Gastrocnemius medialis (tissue), 4 donors: Measurements from ENCODE around the gene CHCHD10. TPM values are rescaled to one million over a fixed set of nuclear protein-coding genes. Genes with fewer than 3 reads are reported as not detected.
A peak's percentile ranks its signal among the peaks of the same experiment; 100 is the strongest.

Experiments used
- ATAC-seq, 2 donors: fragments of 150-250 bp; one replicate each; pipeline ENCODE4 v1.9.1; 2016
- DNase-seq, 2 donors: peaks; one replicate each; pipeline ENCODE4 v3.0.0-alpha.2; 2019
- H3K27ac ChIP-seq, 4 donors: fragments of 200-600 bp; sonication (generic); 1 replicate in 1 of 4; 2 replicates in 3 of 4; pipeline ENCODE4 v1.5.1; 2016 to 2018; ENCODE audit warnings: mild to moderate bottlenecking in 2 of 4, moderate library complexity in 1 of 4
- H3K27me3 ChIP-seq, 3 donors: fragments of 200-600 bp; sonication (generic) in 2 of 3; 1 replicate in 1 of 3; 2 replicates in 2 of 3; pipeline versions ENCODE4 v1.5.1 to v1.6.0; 2016 to 2019; ENCODE audit warnings: mild to moderate bottlenecking in 1 of 3, moderate library complexity in 1 of 3
- H3K36me3 ChIP-seq, 2 donors: fragments of 200-600 bp; sonication (generic) in 1 of 2; one replicate each; pipeline ENCODE4 v1.5.1; 2017 to 2018
- H3K4me1 ChIP-seq, 2 donors: fragments of 200-600 bp; sonication (generic) in 1 of 2; one replicate each; pipeline ENCODE4 v1.5.1; 2016 to 2017; ENCODE audit warnings: mild to moderate bottlenecking in 2 of 2
- H3K4me3 ChIP-seq, 4 donors: fragments of 200-600 bp; sonication (generic) in 3 of 4; 1 replicate in 1 of 4; 2 replicates in 3 of 4; pipeline ENCODE4 v1.5.1; 2016 to 2019; ENCODE audit warnings: mild to moderate bottlenecking in 2 of 4
- H3K9me3 ChIP-seq, 3 donors: fragments of 200-600 bp; sonication (generic) in 2 of 3; 1 replicate in 1 of 3; 2 replicates in 2 of 3; pipeline ENCODE4 v1.5.1; 2016 to 2019
- CTCF ChIP-seq, 5 experiments: fragments of 450-650 bp in 3 of 5; fragments of 200-600 bp in 2 of 5; sonication (generic) in 2 of 5; IDR thresholded peaks in 4 of 5; conservative IDR thresholded peaks in 1 of 5; 1 replicate in 4 of 5; 2 replicates in 1 of 5; pipeline ENCODE4 v1.5.1; 2016 to 2019; ENCODE audit warnings: antibody characterized with exemption in 5 of 5, mild to moderate bottlenecking in 3 of 5, moderate library complexity in 3 of 5
- POLR2A ChIP-seq, 2 donors: fragments of 450-650 bp; IDR thresholded peaks; one replicate each; pipeline ENCODE4 v1.6.1; 2017; ENCODE audit warnings: antibody characterized with exemption in 2 of 2, mild to moderate bottlenecking in 2 of 2, moderate library complexity in 2 of 2
- in situ Hi-C, 4 donors: fragments of 200-750 bp; cut with MboI; loops; one replicate each; pipeline versions ENCODE4 v1.15.0 to v1.8.0; 2017; ENCODE audit warnings: low sequenced_read_pairs in 4 of 4
- intact Hi-C: fragments of 100-400 bp; cut with DNase I; formaldehyde crosslinking; loops from one replicate; pipeline ENCODE4 v1.15.1; 2023; ENCODE audit warnings: low total_unique reads
- total RNA-seq, 4 donors: library from RNA; depleted of rRNA; stranded (reverse); fragments of >200 nt; gene quantifications; one replicate each; pipeline versions ENCODE4 v1.1.0 to v1.2.3, GENCODE V29; 2016

Gene CHCHD10
- total RNA-seq, 4 donors from 2014 or later, result 157 to 290 (median 181) TPM

- Histone ChIP-seq H3K4me1 (peaks cover 9 to 10% of the 10 kb centered on the region in 2 donors), H3K9me3 (no peaks in the 10 kb centered on the region), H3K27me3 (no peaks in the 10 kb centered on the region), H3K4me3 (no peak overlapping the region), H3K36me3 (no peaks in the 10 kb centered on the region), H3K27ac (no peak overlapping the region)
- intact Hi-C loops, result loop anchor here (5.0 kb wide), 1 partner anchor 36 kb away; no protein-coding TSS in a partner anchor
- DNase-seq, result no peak
- in situ Hi-C loops, result no loop called here
- TF ChIP-seq CTCF (IDR thresholded peaks at IDR 0.05 in 4 of 5, conservative IDR thresholded peaks at IDR 0.05 in 1 of 5) (no peak), POLR2A (IDR thresholded peaks at IDR 0.05) (no peak)
- no peak for ATAC-seq
Observed at GRCh38 chr22:23753385-23753784, 14.4 kb downstream of the CHCHD10 start.

- no peak for TF ChIP-seq POLR2A (IDR thresholded peaks at IDR 0.05)
- no peak for TF ChIP-seq CTCF (IDR thresholded peaks at IDR 0.05 in 4 of 5, conservative IDR thresholded peaks at IDR 0.05 in 1 of 5)
- intact Hi-C loops, result loop anchor here (5.0 kb wide), 1 partner anchor 35 kb away; no protein-coding TSS in a partner anchor
- Histone ChIP-seq H3K27me3 (no peaks in the 10 kb centered on the region), H3K4me3 (no peak overlapping the region), H3K9me3 (no peaks in the 10 kb centered on the region), H3K4me1 (peaks cover 9 to 10% of the 10 kb centered on the region in 2 donors), H3K36me3 (no peaks in the 10 kb centered on the region), H3K27ac (no peak overlapping the region)
- in situ Hi-C loops, result no loop called here
- DNase-seq (no peak), ATAC-seq (no peak)
Observed at GRCh38 chr22:23752750-23753149, 15.0 kb downstream of the CHCHD10 start.

- no peak for TF ChIP-seq CTCF (IDR thresholded peaks at IDR 0.05 in 4 of 5, conservative IDR thresholded peaks at IDR 0.05 in 1 of 5)
- TF ChIP-seq POLR2A (IDR thresholded peaks at IDR 0.05), result no peak
- no peaks in the 10 kb centered on the region for H3K36me3 ChIP-seq
- no peak overlapping the region for H3K27ac ChIP-seq
- in situ Hi-C loops (no loop called here), intact Hi-C loops (loop anchor here (5.0 kb wide), 1 partner anchor 35 kb away; no protein-coding TSS in a partner anchor)
- no peaks in the 10 kb centered on the region for H3K9me3 ChIP-seq
- DNase-seq, result peak in 1 of 2 donors; percentile 34
- H3K4me3 ChIP-seq, result no peak overlapping the region
- no peak for ATAC-seq
- H3K27me3 ChIP-seq, result no peaks in the 10 kb centered on the region
- H3K4me1 ChIP-seq, result peaks cover 9 to 10% of the 10 kb centered on the region in 2 donors
Observed at GRCh38 chr22:23752090-23752691, 15.6 kb downstream of the CHCHD10 start.

GRCh38 chr22:23751441-23751996 is 16.3 kb downstream of the CHCHD10 start:
- peaks cover 9 to 10% of the 10 kb centered on the region in 2 donors for H3K4me1 ChIP-seq
- intact Hi-C loops (loop anchor here (2.0 to 5.0 kb wide), 3 partner anchors 15 to 35 kb away; partner anchors contain the start of genes CHCHD10 and SMARCB1), in situ Hi-C loops (no loop called here)
- H3K36me3 ChIP-seq, result no peaks in the 10 kb centered on the region
- H3K27me3 ChIP-seq, result no peaks in the 10 kb centered on the region
- H3K4me3 ChIP-seq, result peak overlapping the region; percentile 62 to 89 (median 76)
- ATAC-seq (peak; percentile 27 to 30), DNase-seq (peak in 1 of 2 donors; percentile 56)
- TF ChIP-seq CTCF (IDR thresholded peaks at IDR 0.05 in 4 of 5, conservative IDR thresholded peaks at IDR 0.05 in 1 of 5), result no peak
- no peak for TF ChIP-seq POLR2A (IDR thresholded peaks at IDR 0.05)
- peak overlapping the region; percentile 78 to 89 (median 84) for H3K27ac ChIP-seq
- no peaks in the 10 kb centered on the region for H3K9me3 ChIP-seq
